Subcutaneous abdominal adipose tissue (tissue), 5 donors: ENCODE results near the gene SGK1.
"Not testable (repeated sequence)": the region's sequence is repeated elsewhere in the genome, so short reads cannot be mapped to it uniquely, and the experiment has no call there.

Source experiments
- H3K27ac ChIP-seq: one replicate; pipeline ENCODE4 v1.7.0; 2013; ENCODE audit warnings: low read depth, mild to moderate bottlenecking, inconsistent platforms, low read length, moderate library complexity
- H3K27me3 ChIP-seq, 5 donors: one replicate each; pipeline ENCODE4 v1.7.0; 2013; ENCODE audit warnings: low read length in 5 of 5, inconsistent platforms in 1 of 5; ENCODE audit not compliant: control insufficient read depth in 5 of 5, insufficient read depth in 4 of 5
- H3K36me3 ChIP-seq, 5 donors: one replicate each; pipeline ENCODE4 v1.7.0; 2013; ENCODE audit warnings: low read length in 5 of 5; ENCODE audit not compliant: control insufficient read depth in 5 of 5, insufficient read depth in 5 of 5
- H3K4me1 ChIP-seq, 5 donors: one replicate each; pipeline ENCODE4 v1.7.0; 2013; ENCODE audit warnings: low read length in 5 of 5, mild to moderate bottlenecking in 3 of 5, moderate library complexity in 1 of 5; ENCODE audit not compliant: control insufficient read depth in 5 of 5, insufficient read depth in 5 of 5
- H3K4me3 ChIP-seq, 5 donors: one replicate each; pipeline ENCODE4 v1.7.0; 2013; ENCODE audit warnings: low read length in 5 of 5, low read depth in 1 of 5
- H3K9ac ChIP-seq, 5 donors: one replicate each; pipeline ENCODE4 v1.7.0; 2013; ENCODE audit warnings: low read length in 5 of 5, mild to moderate bottlenecking in 4 of 5, moderate library complexity in 3 of 5
- H3K9me3 ChIP-seq, 5 donors: one replicate each; pipeline ENCODE4 v1.7.0; 2013; ENCODE audit warnings: low read length in 5 of 5; ENCODE audit not compliant: control insufficient read depth in 5 of 5
- donor health status: healthy.
- donor health status: healthy.
- donor health status: healthy.
- donor health status: healthy.
- donor health status: healthy.

SGK1 gene

GRCh38 chr6:134235334-134235733 lies 82.6 kb downstream of the SGK1 start:
- not testable (repeated sequence) for H3K9me3 ChIP-seq, H3K27ac ChIP-seq, H3K36me3 ChIP-seq, H3K4me3 ChIP-seq, H3K27me3 ChIP-seq, H3K9ac ChIP-seq
- H3K4me1 ChIP-seq, result peaks cover 0 to 18% (median 18%) of the 10 kb centered on the region in 5 donors

GRCh38 chr6:134233180-134233955 lies 84.5 kb downstream of the SGK1 start:
- H3K27me3 ChIP-seq, result no peaks in the 10 kb centered on the region
- no peaks in the 10 kb centered on the region for H3K9me3 ChIP-seq
- H3K36me3 ChIP-seq, result no peaks in the 10 kb centered on the region
- H3K27ac ChIP-seq, result no peak overlapping the region
- H3K9ac ChIP-seq, result no peak overlapping the region
- no peak overlapping the region for H3K4me3 ChIP-seq
- H3K4me1 ChIP-seq, result peaks cover 0 to 8% (median 3%) of the 10 kb centered on the region in 5 donors

- no peak overlapping the region for H3K27ac ChIP-seq
- peaks cover 0 to 8% (median 0%) of the 10 kb centered on the region in 5 donors for H3K4me1 ChIP-seq
Observed at GRCh38 chr6:134230940-134231339, 87.0 kb downstream of the SGK1 start.

GRCh38 chr6:134230087-134230700 lies 87.7 kb downstream of the SGK1 start:
- Histone ChIP-seq H3K9ac (no peak overlapping the region), H3K4me3 (peak overlapping the region in 2 of 5 donors; percentile 14 to 17), H3K36me3 (no peaks in the 10 kb centered on the region), H3K27me3 (no peaks in the 10 kb centered on the region), H3K9me3 (no peaks in the 10 kb centered on the region), H3K4me1 (peaks cover 0 to 8% (median 0%) of the 10 kb centered on the region in 5 donors), H3K27ac (no peak overlapping the region)

More at GRCh38 chr6:134230940-134231339, 87.0 kb downstream of the SGK1 start:
- Histone ChIP-seq H3K9me3 (no peaks in the 10 kb centered on the region), H3K36me3 (no peaks in the 10 kb centered on the region), H3K27me3 (no peaks in the 10 kb centered on the region), H3K9ac (no peak overlapping the region), H3K4me3 (no peak overlapping the region)

- Histone ChIP-seq H3K36me3 (no peaks in the 10 kb centered on the region), H3K4me1 (peaks cover 0 to 8% (median 0%) of the 10 kb centered on the region in 5 donors), H3K4me3 (peak overlapping the region in 1 of 5 donors; percentile 14), H3K9ac (no peak overlapping the region), H3K27ac (no peak overlapping the region), H3K27me3 (no peaks in the 10 kb centered on the region), H3K9me3 (no peaks in the 10 kb centered on the region)
Observed at GRCh38 chr6:134229520-134229919, 88.4 kb downstream of the SGK1 start.

GRCh38 chr6:134223796-134224420 lies 94.0 kb downstream of the SGK1 start:
- Histone ChIP-seq H3K27ac (no peak overlapping the region), H3K4me1 (peaks cover 0 to 5% (median 4%) of the 10 kb centered on the region in 5 donors), H3K9me3 (no peaks in the 10 kb centered on the region), H3K9ac (no peak overlapping the region), H3K27me3 (no peaks in the 10 kb centered on the region), H3K4me3 (no peak overlapping the region), H3K36me3 (no peaks in the 10 kb centered on the region)

- Histone ChIP-seq H3K4me1 (peaks cover 0 to 5% (median 4%) of the 10 kb centered on the region in 5 donors), H3K4me3 (no peak overlapping the region), H3K36me3 (no peaks in the 10 kb centered on the region), H3K27ac (no peak overlapping the region), H3K27me3 (no peaks in the 10 kb centered on the region), H3K9ac (no peak overlapping the region), H3K9me3 (no peaks in the 10 kb centered on the region)
Observed at GRCh38 chr6:134221250-134221649, 96.7 kb downstream of the SGK1 start.

- Histone ChIP-seq H3K27ac (no peak overlapping the region), H3K9me3 (no peaks in the 10 kb centered on the region), H3K36me3 (no peaks in the 10 kb centered on the region), H3K27me3 (no peaks in the 10 kb centered on the region), H3K4me3 (no peak overlapping the region), H3K9ac (no peak overlapping the region), H3K4me1 (peaks cover 0 to 4% (median 0%) of the 10 kb centered on the region in 5 donors)
Observed at GRCh38 chr6:134217798-134218140, 100.1 kb downstream of the SGK1 start.

GRCh38 chr6:134217105-134217797 lies 100.7 kb downstream of the SGK1 start:
- Histone ChIP-seq H3K36me3 (no peaks in the 10 kb centered on the region), H3K4me3 (no peak overlapping the region), H3K9ac (no peak overlapping the region), H3K4me1 (peaks cover 0 to 4% (median 0%) of the 10 kb centered on the region in 5 donors), H3K27me3 (no peaks in the 10 kb centered on the region), H3K9me3 (no peaks in the 10 kb centered on the region), H3K27ac (no peak overlapping the region)
